ENCODE measurements around the gene IL18BP.
A peak's percentile ranks its signal among the peaks of the same experiment; 100 is the strongest.

Gene IL18BP

DNA sequence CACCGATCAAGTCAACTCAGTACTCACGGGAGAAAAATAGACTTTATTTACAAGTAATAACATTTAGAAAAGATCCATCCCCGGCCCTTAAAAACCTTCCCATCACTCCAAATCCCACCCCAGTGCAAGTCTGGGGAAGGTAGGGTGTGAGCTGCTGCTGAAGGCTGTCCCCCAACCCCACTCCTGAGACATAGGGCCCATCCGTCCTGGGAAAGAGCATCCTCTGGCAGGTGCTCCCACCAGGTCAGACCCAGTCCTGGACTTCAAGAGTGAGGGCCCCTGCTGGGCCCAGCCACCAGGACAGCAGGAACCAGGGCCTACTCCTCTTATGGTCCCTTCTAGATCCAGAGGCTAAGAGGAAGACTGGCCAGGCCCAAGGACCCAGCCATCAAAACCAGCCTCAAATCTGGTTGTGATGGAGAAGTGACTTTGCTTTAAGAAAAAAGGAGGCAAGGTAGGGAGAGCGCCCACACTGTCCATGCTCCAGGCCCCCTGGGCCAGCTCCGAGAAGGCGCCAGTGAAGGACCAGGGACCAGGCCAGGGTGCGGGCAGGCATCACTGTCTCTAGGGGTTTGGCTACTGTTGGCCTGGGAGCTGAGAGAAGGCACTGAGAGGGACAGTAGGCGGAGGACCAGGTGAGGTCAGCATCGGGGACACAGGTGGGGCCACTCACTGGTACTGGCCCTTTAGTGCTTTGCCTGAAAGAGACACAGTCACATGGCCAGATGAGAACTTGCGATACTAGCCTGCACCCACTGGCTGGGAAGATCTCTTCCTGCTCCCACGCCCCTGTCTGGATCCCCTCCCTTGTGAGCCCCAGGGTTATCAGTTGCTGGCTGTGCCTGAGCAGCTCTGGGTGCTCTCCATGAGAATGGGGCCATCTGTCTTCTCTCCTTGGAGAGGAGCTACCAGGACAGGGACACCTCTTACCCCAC, 4.4 kb downstream of the IL18BP start:
- H3K4me3 Mint-ChIP-seq: no peak overlapping the region
- H3K27me3 Mint-ChIP-seq: no peaks in the 10 kb centered on the region
- no peaks in the 10 kb centered on the region for H3K9me3 Mint-ChIP-seq
- H3K36me3 Mint-ChIP-seq (ENCODE audit: low read depth): peaks cover 53% of the 10 kb centered on the region
- peak overlapping the region; percentile 63 for H3K27ac Mint-ChIP-seq
- H3K4me1 Mint-ChIP-seq (ENCODE audit: low read depth): peaks cover 21% of the 10 kb centered on the region

- Mint-ChIP-seq H3K36me3 (ENCODE audit: low read depth) (peaks cover 59% of the 10 kb centered on the region), H3K4me3 (no peak overlapping the region), H3K27ac (peak overlapping the region; percentile 63), H3K9me3 (no peaks in the 10 kb centered on the region), H3K27me3 (no peaks in the 10 kb centered on the region), H3K4me1 (ENCODE audit: low read depth) (peaks cover 14% of the 10 kb centered on the region)
These were observed 5.1 kb downstream of the IL18BP start for GRCh38 chr11:72003776-72004171.

DNA sequence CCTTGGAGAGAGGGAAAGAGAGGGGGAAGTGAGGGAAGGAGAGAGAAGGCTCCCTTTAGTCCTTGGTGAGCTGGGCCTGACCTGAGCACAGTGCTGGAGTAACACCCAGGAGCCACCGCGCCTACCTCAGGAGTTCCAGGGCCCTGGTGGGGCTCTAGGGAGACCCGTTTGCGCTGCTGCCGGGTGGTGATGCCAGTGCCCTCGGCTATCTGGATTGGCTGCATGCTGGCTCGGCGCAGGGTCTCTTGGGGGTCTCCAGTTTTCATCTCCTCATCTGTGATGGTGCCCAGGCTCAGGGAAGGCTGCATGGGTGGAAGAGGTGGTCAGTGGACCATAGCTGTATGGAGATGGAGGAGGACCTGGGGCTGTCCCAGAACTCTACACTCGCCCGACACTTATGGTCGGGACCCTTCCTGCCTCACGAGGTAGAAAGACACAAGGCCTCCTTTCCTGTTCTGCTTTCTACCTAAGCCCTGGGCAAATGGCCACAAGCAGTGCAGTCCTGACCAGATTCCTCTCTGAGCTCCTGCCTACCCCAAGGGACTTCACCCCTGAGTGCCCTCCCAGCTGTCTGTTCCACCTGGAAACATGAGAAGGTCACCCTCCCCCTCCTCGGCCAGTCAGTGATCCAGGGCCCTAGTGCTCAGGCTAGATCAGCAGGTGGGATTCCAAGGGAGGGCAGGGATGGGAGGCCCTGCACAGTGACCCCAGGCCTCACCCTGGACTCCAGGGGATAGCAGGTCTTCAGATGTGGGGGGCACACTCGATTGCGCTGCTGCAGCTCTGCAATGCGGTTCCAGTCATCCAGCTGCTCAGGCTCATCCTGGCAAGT, 6.0 kb downstream of the IL18BP start:
- Mint-ChIP-seq H3K9me3 (no peaks in the 10 kb centered on the region), H3K27ac (no peak overlapping the region), H3K4me3 (no peak overlapping the region), H3K36me3 (ENCODE audit: low read depth) (peaks cover 64% of the 10 kb centered on the region), H3K27me3 (no peaks in the 10 kb centered on the region), H3K4me1 (ENCODE audit: low read depth) (peaks cover 5% of the 10 kb centered on the region)

DNA sequence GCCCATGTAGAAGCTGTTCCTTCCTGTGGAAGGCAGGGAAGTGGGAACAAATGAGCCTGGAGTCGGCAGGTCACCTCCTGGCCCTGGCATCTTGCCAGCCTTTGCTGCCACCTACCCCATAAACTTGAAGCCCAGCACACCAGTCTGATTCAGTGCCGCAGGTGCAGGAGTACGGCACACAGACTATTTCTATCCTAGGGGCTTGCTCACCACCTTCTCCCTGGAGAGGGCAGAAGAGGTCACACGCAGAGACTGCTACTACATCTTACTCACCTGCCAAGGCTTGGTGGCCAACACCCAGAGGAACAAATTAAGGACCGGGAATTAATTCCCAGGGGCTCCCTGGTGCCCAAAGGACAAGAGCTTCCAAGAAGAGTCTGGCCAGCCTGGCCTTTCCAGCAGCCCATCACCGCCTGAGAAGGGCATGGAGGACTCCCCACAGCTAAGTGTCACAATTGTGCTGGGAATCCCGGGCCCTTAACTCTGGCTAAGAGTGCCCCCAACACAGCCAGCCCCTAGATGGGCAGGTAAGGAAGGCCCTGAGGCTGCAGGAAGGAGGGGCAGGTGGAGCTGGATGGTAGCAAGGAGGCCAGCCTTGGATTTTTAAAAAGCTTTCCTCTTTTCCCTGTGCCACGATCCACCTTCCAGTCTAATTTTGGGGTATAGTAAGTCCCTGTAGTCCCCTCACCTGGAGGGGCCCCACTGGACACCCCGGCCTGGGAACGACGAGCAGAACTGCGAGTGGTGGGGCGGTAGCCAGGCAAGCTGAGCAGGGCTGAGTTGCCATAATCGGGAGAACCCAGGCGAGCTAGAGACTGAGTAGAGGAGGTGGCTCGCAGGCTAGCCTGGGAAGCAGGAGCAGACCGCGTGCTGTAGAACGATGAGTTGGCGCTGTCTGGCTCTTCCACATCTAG, 6.9 kb downstream of the IL18BP start:
- Mint-ChIP-seq H3K9me3 (no peaks in the 10 kb centered on the region), H3K27ac (no peak overlapping the region), H3K27me3 (no peaks in the 10 kb centered on the region), H3K4me3 (no peak overlapping the region), H3K4me1 (ENCODE audit: low read depth) (no peaks in the 10 kb centered on the region), H3K36me3 (ENCODE audit: low read depth) (peaks cover 68% of the 10 kb centered on the region)

- no peak overlapping the region for H3K4me3 Mint-ChIP-seq
- H3K9me3 Mint-ChIP-seq: no peaks in the 10 kb centered on the region
- no peaks in the 10 kb centered on the region for H3K4me1 Mint-ChIP-seq (ENCODE audit: low read depth)
- no peaks in the 10 kb centered on the region for H3K27me3 Mint-ChIP-seq
- H3K27ac Mint-ChIP-seq: peak overlapping the region; percentile 36
- H3K36me3 Mint-ChIP-seq (ENCODE audit: low read depth): peaks cover 67% of the 10 kb centered on the region
These were observed 7.8 kb downstream of the IL18BP start for GRCh38 chr11:72006309-72007088.

GRCh38 chr11:72007089-72007476, 8.4 kb downstream of the IL18BP start:
- Mint-ChIP-seq H3K27ac (no peak overlapping the region), H3K36me3 (ENCODE audit: low read depth) (peaks cover 63% of the 10 kb centered on the region), H3K4me3 (no peak overlapping the region), H3K9me3 (no peaks in the 10 kb centered on the region), H3K27me3 (no peaks in the 10 kb centered on the region), H3K4me1 (ENCODE audit: low read depth) (no peaks in the 10 kb centered on the region)

DNA sequence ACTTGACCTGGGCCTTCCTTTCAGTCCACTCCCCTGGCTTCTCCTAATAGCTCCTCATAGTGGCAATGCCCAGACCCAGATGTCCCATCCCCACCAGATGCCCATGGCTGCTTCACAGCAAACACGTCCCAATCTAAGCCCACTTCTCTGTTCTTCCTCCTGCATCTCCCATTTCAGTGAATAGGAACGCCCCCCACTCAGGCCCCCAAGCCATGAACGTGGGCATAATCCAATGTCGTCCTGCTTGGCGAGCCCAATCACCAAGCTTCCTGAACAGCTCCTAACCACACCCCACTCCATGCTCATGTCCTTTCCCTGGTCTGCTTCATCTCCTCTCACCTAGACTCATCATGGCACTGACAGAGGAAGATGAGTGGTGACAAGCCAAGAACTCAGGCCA, 8.9 kb downstream of the IL18BP start:
- Mint-ChIP-seq H3K9me3 (no peaks in the 10 kb centered on the region), H3K27ac (peak overlapping the region; percentile 32), H3K27me3 (no peaks in the 10 kb centered on the region), H3K4me1 (ENCODE audit: low read depth) (no peaks in the 10 kb centered on the region), H3K4me3 (no peak overlapping the region), H3K36me3 (ENCODE audit: low read depth) (peaks cover 58% of the 10 kb centered on the region)

- Mint-ChIP-seq H3K36me3 (ENCODE audit: low read depth) (peaks cover 56% of the 10 kb centered on the region), H3K27ac (no peak overlapping the region), H3K9me3 (no peaks in the 10 kb centered on the region), H3K4me1 (ENCODE audit: low read depth) (no peaks in the 10 kb centered on the region), H3K4me3 (no peak overlapping the region), H3K27me3 (no peaks in the 10 kb centered on the region)
These were observed 10.0 kb downstream of the IL18BP start for GRCh38 chr11:72008728-72009127.

DNA sequence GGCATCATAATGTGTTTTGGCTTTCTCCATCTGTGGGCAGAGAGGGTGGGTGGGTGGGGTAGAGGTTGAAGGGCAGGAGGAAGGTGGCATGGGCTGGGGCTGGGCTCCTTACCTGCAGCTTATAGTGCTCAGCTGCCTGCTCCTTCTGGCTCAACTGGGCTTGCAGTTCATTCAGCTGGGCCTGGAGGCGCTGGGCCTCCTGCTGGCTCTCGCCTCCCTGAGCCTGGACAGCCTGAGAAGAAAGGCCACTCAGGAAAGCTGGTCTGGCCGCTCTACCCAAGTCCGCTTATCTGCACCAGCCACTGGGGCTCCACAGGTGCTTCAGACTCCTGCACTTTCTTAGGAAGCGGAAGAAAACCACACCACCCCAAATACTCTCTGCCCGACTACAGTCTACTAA, 10.4 kb downstream of the IL18BP start:
- peak overlapping the region; percentile 53 for H3K27ac Mint-ChIP-seq
- H3K36me3 Mint-ChIP-seq (ENCODE audit: low read depth): peaks cover 60% of the 10 kb centered on the region

DNA sequence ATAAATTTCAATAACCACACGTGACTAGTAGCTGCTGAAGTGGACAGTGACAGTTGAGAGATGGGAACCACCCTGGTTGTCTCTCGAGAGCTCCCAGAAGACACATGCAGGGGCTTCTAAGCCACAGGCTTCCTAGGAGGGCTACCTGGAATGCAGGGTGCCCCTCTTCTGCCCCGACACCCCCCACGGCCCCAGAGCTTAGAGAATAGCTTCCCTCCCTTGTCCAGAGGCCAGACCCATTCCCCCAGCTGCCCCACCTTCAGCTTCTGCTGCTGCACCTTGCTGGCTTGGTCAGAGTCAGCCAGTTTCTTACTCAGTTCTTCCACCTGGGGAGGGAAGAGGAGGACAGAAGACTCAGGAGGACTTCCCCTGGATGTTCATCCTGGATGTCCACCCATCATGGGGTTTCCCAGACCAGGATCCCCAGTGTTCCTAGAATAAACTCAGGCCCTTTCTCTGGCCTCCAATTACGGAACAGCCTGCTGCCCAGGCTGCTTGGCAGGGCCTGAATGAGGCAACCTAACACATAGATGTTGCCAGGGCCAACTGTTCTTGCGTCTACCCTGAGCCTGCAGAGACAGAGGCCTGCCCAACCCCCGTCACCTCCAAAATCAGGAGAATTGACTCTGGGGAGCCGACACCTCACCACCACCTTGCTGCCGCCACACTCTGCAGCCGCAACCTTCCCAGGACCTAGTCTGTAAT, 12.0 kb downstream of the IL18BP start:
- no peaks in the 10 kb centered on the region for H3K4me1 Mint-ChIP-seq (ENCODE audit: low read depth)

More for the DNA sequence above, 10.4 kb downstream of the IL18BP start:
- H3K4me3 Mint-ChIP-seq: no peak overlapping the region
- no peaks in the 10 kb centered on the region for H3K9me3 Mint-ChIP-seq
- H3K27me3 Mint-ChIP-seq: no peaks in the 10 kb centered on the region
- no peaks in the 10 kb centered on the region for H3K4me1 Mint-ChIP-seq (ENCODE audit: low read depth)

GRCh38 chr11:72012091-72012630, 13.5 kb downstream of the IL18BP start:
- H3K4me1 Mint-ChIP-seq (ENCODE audit: low read depth): no peaks in the 10 kb centered on the region
- H3K4me3 Mint-ChIP-seq: no peak overlapping the region
- H3K27me3 Mint-ChIP-seq: no peaks in the 10 kb centered on the region
- peaks cover 63% of the 10 kb centered on the region for H3K36me3 Mint-ChIP-seq (ENCODE audit: low read depth)
- H3K9me3 Mint-ChIP-seq: no peaks in the 10 kb centered on the region
- no peak overlapping the region for H3K27ac Mint-ChIP-seq

More for the DNA sequence above, 12.0 kb downstream of the IL18BP start:
- H3K36me3 Mint-ChIP-seq (ENCODE audit: low read depth): peaks cover 63% of the 10 kb centered on the region
- no peaks in the 10 kb centered on the region for H3K9me3 Mint-ChIP-seq
- H3K4me3 Mint-ChIP-seq: no peak overlapping the region
- no peak overlapping the region for H3K27ac Mint-ChIP-seq
- H3K27me3 Mint-ChIP-seq: no peaks in the 10 kb centered on the region

DNA sequence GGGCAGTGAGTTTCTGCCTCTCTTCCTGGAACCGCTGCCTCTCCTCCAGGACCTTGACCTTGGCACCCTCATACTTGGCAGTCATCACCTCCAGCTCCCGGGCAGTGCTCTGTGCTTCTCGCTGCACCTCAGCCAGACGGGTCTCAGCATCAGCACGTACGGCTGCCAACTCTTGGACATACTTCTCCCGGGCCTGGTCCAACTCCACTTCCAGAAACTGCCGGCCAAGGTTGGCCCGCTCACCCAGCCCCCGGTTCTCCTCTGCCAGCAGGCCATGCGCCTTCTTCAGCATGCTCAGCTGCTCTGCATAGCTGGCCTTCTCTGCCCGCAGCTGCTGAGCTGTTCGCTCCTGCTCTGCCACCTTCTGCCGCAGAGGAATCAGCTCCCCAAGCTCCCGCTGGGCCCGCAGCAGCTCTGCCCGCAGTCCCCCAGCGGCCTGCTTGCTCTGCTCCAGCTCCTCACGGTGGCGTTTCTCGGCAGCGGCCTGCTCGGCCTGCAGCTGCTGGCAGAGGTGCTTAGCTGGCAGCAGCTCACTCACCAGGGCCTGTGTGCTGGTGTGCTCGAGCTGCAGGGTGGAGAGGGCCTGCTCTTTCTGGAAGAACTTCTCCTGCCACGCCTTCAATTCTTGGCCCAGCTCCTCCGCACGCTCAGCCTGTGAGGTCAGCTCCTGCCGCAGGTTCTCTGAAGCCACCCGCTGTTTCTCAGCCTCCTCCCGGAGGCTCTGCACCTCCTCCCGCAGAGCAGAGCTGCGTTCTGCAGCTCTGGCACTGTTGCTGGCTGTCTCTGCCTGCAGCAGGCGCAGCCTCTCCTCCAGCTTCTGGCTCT, 14.4 kb downstream of the IL18BP start:
- H3K36me3 Mint-ChIP-seq (ENCODE audit: low read depth): peaks cover 62% of the 10 kb centered on the region
- H3K9me3 Mint-ChIP-seq: no peaks in the 10 kb centered on the region
- no peaks in the 10 kb centered on the region for H3K4me1 Mint-ChIP-seq (ENCODE audit: low read depth)
- H3K27ac Mint-ChIP-seq: no peak overlapping the region
- no peaks in the 10 kb centered on the region for H3K27me3 Mint-ChIP-seq
- no peak overlapping the region for H3K4me3 Mint-ChIP-seq

Measured in stimulated activated naive CD8-positive, alpha-beta T cell treated with anti-CD3 and anti-CD28 coated beads, Interleukin-15, Interleukin-2, amounts not matched to agents 100 ng/mL and 50 ng/mL, for 24 hours (primary cell).